ENCODE measurements around the gene ROCK2. TPM values are rescaled to one million over a fixed set of nuclear protein-coding genes. Genes with fewer than 3 reads are reported as not detected.
A peak's percentile ranks its signal among the peaks of the same experiment; 100 is the strongest.

ROCK2 gene
- total and polyA plus RNA-seq, 2 donors = 11.7 to 12.7 TPM

DNA sequence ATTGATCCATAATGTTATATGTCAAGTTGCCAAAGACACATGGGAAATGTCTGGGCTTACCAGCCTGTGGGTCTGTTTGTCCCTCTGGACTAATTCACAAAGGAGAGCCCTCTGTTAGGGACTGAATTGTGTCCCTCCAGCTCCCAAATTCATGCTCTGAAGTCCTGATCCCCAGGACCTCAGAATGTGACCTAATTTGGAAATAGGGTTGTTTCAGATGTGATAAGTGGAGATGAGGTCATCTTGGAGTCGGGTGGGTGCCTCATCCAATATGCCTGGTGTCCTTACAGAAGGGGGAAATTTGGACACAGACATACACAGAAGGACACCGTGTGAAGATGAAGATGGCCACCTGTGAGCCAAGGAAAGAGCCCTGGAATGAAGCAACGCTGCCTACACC is 41.4 kb upstream of the ROCK2 start:
- no peak overlapping the region for H3K27ac ChIP-seq (ENCODE audit: low read depth in 1 of 2, low read length in 1 of 2)

DNA sequence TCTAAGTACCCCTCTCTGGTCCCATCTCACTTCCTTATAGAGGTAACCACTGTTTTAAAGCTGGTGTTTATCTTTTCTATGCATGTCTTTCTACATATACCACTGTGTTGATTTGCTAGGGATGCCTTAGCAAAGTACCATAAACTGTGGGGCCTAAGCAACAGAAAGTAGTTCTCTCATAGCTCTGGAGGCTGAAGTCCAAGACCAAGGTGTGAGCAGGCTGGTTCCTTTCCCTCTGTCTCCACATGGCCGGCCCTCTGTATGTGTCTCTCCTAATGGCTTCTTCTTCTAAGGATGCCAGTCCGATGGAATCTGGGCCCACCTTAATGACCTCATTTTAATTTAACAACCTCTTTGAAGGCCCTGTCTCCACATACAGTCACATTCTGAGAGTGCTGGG is 40.8 kb upstream of the ROCK2 start:
- Histone ChIP-seq H3K4me1 (ENCODE audit: control insufficient read depth in 2 of 2, insufficient read depth in 2 of 2, low read length in 2 of 2) (peaks cover 0 to 5% of the 10 kb centered on the region in 2 donors), H3K4me3 (ENCODE audit: low read length in 2 of 2) (no peak overlapping the region), H3K9me3 (ENCODE audit: control insufficient read depth in 2 of 2, insufficient read depth in 1 of 2, low read length in 1 of 2) (no peaks in the 10 kb centered on the region), H3K36me3 (ENCODE audit: control insufficient read depth in 2 of 2, insufficient read depth in 2 of 2, low read length in 1 of 2) (no peaks in the 10 kb centered on the region), H3K27me3 (ENCODE audit: control insufficient read depth in 2 of 2, insufficient read depth in 1 of 2, low read length in 1 of 2) (no peaks in the 10 kb centered on the region), H3K27ac (ENCODE audit: low read depth in 1 of 2, low read length in 1 of 2) (no peak overlapping the region)
- no peak for DNase-seq (ENCODE audit: low read depth in 6 of 9, low spot score in 9 of 9)
- WGBS = 99% methylated on average over 2 of the region's 2 CpGs

More for the DNA sequence above, 41.4 kb upstream of the ROCK2 start:
- WGBS = 96% methylated on average over 3 of the region's 3 CpGs
- H3K4me1 ChIP-seq (ENCODE audit: control insufficient read depth in 2 of 2, insufficient read depth in 2 of 2, low read length in 2 of 2) = peaks cover 0 to 5% of the 10 kb centered on the region in 2 donors
- no peak overlapping the region for H3K4me3 ChIP-seq (ENCODE audit: low read length in 2 of 2)
- no peaks in the 10 kb centered on the region for H3K36me3 ChIP-seq (ENCODE audit: control insufficient read depth in 2 of 2, insufficient read depth in 2 of 2, low read length in 1 of 2)
- H3K9me3 ChIP-seq (ENCODE audit: control insufficient read depth in 2 of 2, insufficient read depth in 1 of 2, low read length in 1 of 2) = no peaks in the 10 kb centered on the region
- DNase-seq (ENCODE audit: low read depth in 6 of 9, low spot score in 9 of 9) = no peak
- H3K27me3 ChIP-seq (ENCODE audit: control insufficient read depth in 2 of 2, insufficient read depth in 1 of 2, low read length in 1 of 2) = no peaks in the 10 kb centered on the region

DNA sequence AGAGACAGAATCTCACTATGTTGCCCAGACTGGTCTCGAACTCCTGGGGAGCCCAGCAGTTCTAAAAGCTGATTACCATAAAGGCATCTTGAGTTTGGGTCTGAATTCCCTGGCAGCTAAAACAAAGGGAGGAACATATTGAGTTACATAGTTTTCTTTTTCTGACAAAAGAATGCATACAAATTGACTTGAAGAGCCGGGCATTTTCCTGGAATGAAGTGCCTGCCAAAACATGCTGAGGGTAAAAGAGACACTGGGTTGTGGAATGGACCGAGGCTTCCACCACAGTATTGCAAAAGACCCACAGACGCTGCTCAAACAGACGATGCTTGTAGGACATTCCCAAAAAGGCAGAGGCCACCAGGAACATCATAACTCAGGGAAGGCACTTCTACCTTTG is 35.1 kb upstream of the ROCK2 start:
- no peaks in the 10 kb centered on the region for H3K36me3 ChIP-seq (ENCODE audit: control insufficient read depth in 2 of 2, insufficient read depth in 2 of 2, low read length in 1 of 2)
- no peak overlapping the region for H3K27ac ChIP-seq (ENCODE audit: low read depth in 1 of 2, low read length in 1 of 2)
- no peaks in the 10 kb centered on the region for H3K27me3 ChIP-seq (ENCODE audit: control insufficient read depth in 2 of 2, insufficient read depth in 1 of 2, low read length in 1 of 2)
- H3K4me3 ChIP-seq (ENCODE audit: low read length in 2 of 2) = no peak overlapping the region
- DNase-seq (ENCODE audit: low read depth in 6 of 9, low spot score in 9 of 9) = no peak
- 92% methylated on average over 5 of the region's 5 CpGs for WGBS
- H3K4me1 ChIP-seq (ENCODE audit: control insufficient read depth in 2 of 2, insufficient read depth in 2 of 2, low read length in 2 of 2) = peaks cover 0 to 19% of the 10 kb centered on the region in 2 donors
- H3K9me3 ChIP-seq (ENCODE audit: control insufficient read depth in 2 of 2, insufficient read depth in 1 of 2, low read length in 1 of 2) = peaks cover 0 to 7% of the 10 kb centered on the region in 2 donors

DNA sequence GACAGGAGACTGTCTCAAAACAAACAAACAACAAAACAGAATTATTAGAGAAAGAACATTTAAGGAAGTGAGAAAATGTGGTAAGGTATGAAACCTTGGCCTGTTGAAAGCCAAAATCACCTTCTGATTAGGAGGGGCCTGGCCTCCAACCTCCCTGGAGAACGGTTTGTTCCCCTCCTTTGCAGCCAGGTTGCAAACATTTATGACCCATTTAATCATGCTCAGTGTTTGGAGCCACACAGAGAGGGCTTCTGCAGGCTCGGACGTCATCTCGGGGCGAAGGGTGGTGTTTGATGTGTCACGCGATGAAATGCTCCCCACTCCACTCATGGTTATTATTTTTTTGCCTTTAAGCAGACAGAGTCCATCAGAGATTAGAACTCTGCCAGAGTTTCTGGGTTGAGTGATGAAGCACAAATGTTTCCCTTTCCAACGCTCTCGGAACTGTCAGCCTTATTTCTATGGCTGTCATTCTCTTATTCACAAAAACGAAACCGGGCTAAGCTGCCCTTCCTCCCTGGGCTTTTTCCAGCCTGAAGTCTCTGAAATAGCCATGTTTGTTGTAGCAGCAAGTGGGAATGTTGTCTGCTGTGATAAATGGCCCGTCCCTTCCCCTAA is 33.6 kb upstream of the ROCK2 start:
- Histone ChIP-seq H3K9me3 (ENCODE audit: control insufficient read depth in 2 of 2, insufficient read depth in 1 of 2, low read length in 1 of 2) (peaks cover 0 to 7% of the 10 kb centered on the region in 2 donors), H3K27ac (ENCODE audit: low read depth in 1 of 2, low read length in 1 of 2) (peak overlapping the region in 1 of 2 donors; percentile 4), H3K27me3 (ENCODE audit: control insufficient read depth in 2 of 2, insufficient read depth in 1 of 2, low read length in 1 of 2) (no peaks in the 10 kb centered on the region), H3K4me1 (ENCODE audit: control insufficient read depth in 2 of 2, insufficient read depth in 2 of 2, low read length in 2 of 2) (peaks cover 0 to 22% of the 10 kb centered on the region in 2 donors), H3K4me3 (ENCODE audit: low read length in 2 of 2) (no peak overlapping the region), H3K36me3 (ENCODE audit: control insufficient read depth in 2 of 2, insufficient read depth in 2 of 2, low read length in 1 of 2) (no peaks in the 10 kb centered on the region)
- WGBS = 84% methylated on average over 12 of the region's 12 CpGs
- DNase-seq (ENCODE audit: low read depth in 6 of 9, low spot score in 9 of 9) = no peak

DNA sequence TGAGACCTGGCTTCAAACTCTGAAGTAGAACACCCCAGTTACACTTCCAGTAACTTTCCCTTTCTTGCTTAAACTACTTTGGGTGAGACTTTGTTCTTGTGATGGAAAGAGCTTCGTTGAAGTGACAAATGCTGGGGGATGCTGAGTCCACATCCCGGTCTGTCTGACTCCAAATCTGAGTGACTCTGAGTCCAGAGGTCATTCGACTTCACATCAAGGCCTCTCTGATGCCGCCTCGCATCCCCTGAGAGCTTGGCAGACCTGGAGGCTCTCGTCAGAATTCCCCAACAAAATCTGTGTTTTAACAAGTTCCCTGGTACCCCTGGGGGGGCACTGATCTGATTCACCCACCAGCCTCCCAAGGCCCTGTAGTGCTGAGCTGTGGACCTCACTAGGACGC is 31.6 kb upstream of the ROCK2 start:
- H3K36me3 ChIP-seq (ENCODE audit: control insufficient read depth in 2 of 2, insufficient read depth in 2 of 2, low read length in 1 of 2) = no peaks in the 10 kb centered on the region
- peaks cover 0 to 7% of the 10 kb centered on the region in 2 donors for H3K9me3 ChIP-seq (ENCODE audit: control insufficient read depth in 2 of 2, insufficient read depth in 1 of 2, low read length in 1 of 2)
- 96% methylated on average over 7 of the region's 7 CpGs for WGBS
- H3K27ac ChIP-seq (ENCODE audit: low read depth in 1 of 2, low read length in 1 of 2) = peak overlapping the region in 1 of 2 donors; percentile 8
- no peak overlapping the region for H3K4me3 ChIP-seq (ENCODE audit: low read length in 2 of 2)
- H3K4me1 ChIP-seq (ENCODE audit: control insufficient read depth in 2 of 2, insufficient read depth in 2 of 2, low read length in 2 of 2) = peaks cover 0 to 22% of the 10 kb centered on the region in 2 donors
- DNase-seq (ENCODE audit: low read depth in 6 of 9, low spot score in 9 of 9) = no peak
- no peaks in the 10 kb centered on the region for H3K27me3 ChIP-seq (ENCODE audit: control insufficient read depth in 2 of 2, insufficient read depth in 1 of 2, low read length in 1 of 2)

DNA sequence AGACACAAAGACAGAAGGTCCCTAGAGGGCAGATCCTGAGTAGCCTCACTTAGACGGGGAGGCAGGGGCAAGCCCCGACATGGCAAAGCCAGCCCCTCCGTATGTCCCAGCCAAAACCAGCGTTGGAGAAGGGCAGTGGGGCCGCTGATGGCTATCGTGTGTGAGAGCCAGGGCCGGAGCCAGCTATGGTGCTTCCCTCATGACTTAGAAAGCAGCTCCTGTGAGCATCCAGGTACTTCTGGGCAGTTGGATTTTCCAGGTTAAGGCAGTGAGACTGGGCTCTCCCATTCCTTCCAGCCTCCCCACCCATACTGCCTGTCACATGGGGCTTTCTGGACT is 31.2 kb upstream of the ROCK2 start:
- no peaks in the 10 kb centered on the region for H3K27me3 ChIP-seq (ENCODE audit: control insufficient read depth in 2 of 2, insufficient read depth in 1 of 2, low read length in 1 of 2)
- no peaks in the 10 kb centered on the region for H3K36me3 ChIP-seq (ENCODE audit: control insufficient read depth in 2 of 2, insufficient read depth in 2 of 2, low read length in 1 of 2)
- peaks cover 0 to 7% of the 10 kb centered on the region in 2 donors for H3K9me3 ChIP-seq (ENCODE audit: control insufficient read depth in 2 of 2, insufficient read depth in 1 of 2, low read length in 1 of 2)
- no peak overlapping the region for H3K4me3 ChIP-seq (ENCODE audit: low read length in 2 of 2)
- no peak for DNase-seq (ENCODE audit: low read depth in 6 of 9, low spot score in 9 of 9)
- peak overlapping the region in 1 of 2 donors; percentile 5 for H3K27ac ChIP-seq (ENCODE audit: low read depth in 1 of 2, low read length in 1 of 2)
- H3K4me1 ChIP-seq (ENCODE audit: control insufficient read depth in 2 of 2, insufficient read depth in 2 of 2, low read length in 2 of 2) = peaks cover 0 to 22% of the 10 kb centered on the region in 2 donors
- WGBS = 94% methylated on average over 7 of the region's 7 CpGs

DNA sequence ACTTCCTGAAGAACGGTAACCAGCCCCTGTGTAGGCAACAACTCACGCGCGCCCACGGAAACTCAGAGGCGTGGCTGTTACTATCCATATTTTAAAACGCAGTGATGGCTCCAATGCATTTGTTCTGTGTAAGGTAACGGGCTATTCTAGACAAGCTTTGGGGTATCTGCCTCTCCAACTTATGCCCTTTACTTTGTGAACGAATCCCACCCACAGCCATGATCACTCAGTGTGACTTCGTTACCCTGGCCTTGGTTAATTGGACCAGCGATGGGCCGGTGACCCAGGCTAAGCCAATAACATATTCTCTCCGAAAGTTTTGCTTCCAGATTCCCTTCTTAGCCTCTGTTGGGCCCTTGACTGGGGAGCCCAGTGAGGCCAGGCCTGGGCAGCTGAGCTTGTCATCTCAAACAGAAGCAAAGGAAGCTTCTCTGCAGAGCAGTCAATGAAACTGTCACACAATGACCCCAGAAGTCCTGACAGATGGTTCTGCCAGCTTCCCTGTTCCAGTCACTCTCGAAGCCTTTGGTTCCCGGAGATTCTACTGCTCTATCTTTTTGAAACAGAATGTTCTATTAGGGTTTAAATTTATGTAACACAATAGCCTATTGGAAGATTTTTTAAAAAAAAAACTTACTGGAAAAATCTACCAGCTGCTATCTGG is 30.7 kb upstream of the ROCK2 start:
- Histone ChIP-seq H3K4me3 (ENCODE audit: low read length in 2 of 2) (no peak overlapping the region), H3K36me3 (ENCODE audit: control insufficient read depth in 2 of 2, insufficient read depth in 2 of 2, low read length in 1 of 2) (no peaks in the 10 kb centered on the region), H3K27me3 (ENCODE audit: control insufficient read depth in 2 of 2, insufficient read depth in 1 of 2, low read length in 1 of 2) (no peaks in the 10 kb centered on the region), H3K4me1 (ENCODE audit: control insufficient read depth in 2 of 2, insufficient read depth in 2 of 2, low read length in 2 of 2) (peaks cover 0 to 22% of the 10 kb centered on the region in 2 donors), H3K27ac (ENCODE audit: low read depth in 1 of 2, low read length in 1 of 2) (peak overlapping the region in 1 of 2 donors; percentile 25), H3K9me3 (ENCODE audit: control insufficient read depth in 2 of 2, insufficient read depth in 1 of 2, low read length in 1 of 2) (peaks cover 0 to 7% of the 10 kb centered on the region in 2 donors)
- 95% methylated on average over 15 of the region's 15 CpGs for WGBS
- no peak for DNase-seq (ENCODE audit: low read depth in 6 of 9, low spot score in 9 of 9)

DNA sequence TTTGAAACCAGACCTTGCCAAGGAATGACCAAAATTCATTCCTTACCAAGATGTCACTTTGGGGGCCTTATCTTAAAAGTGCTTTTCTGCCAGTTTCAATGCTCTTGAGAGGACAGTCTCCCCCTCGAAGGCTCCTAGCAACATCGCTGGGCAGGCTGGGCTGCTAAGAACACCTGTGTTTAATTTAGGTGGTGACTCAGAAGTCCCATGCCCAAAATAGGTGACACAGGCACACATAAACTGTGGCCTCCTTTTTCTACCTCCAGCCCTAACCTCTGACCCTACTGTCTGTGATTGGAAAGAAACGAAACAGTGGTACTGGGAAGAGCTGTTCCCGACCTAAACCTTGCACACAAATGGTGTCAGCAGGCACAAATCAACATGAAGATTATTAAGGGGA is 28.7 kb upstream of the ROCK2 start:
- Histone ChIP-seq H3K4me1 (ENCODE audit: control insufficient read depth in 2 of 2, insufficient read depth in 2 of 2, low read length in 2 of 2) (peaks cover 0 to 16% of the 10 kb centered on the region in 2 donors), H3K27me3 (ENCODE audit: control insufficient read depth in 2 of 2, insufficient read depth in 1 of 2, low read length in 1 of 2) (no peaks in the 10 kb centered on the region), H3K36me3 (ENCODE audit: control insufficient read depth in 2 of 2, insufficient read depth in 2 of 2, low read length in 1 of 2) (no peaks in the 10 kb centered on the region), H3K4me3 (ENCODE audit: low read length in 2 of 2) (no peak overlapping the region), H3K9me3 (ENCODE audit: control insufficient read depth in 2 of 2, insufficient read depth in 1 of 2, low read length in 1 of 2) (peaks cover 0 to 7% of the 10 kb centered on the region in 2 donors), H3K27ac (ENCODE audit: low read depth in 1 of 2, low read length in 1 of 2) (no peak overlapping the region)
- no peak for DNase-seq (ENCODE audit: low read depth in 6 of 9, low spot score in 9 of 9)
- WGBS = 95% methylated on average over 4 of the region's 4 CpGs

DNA sequence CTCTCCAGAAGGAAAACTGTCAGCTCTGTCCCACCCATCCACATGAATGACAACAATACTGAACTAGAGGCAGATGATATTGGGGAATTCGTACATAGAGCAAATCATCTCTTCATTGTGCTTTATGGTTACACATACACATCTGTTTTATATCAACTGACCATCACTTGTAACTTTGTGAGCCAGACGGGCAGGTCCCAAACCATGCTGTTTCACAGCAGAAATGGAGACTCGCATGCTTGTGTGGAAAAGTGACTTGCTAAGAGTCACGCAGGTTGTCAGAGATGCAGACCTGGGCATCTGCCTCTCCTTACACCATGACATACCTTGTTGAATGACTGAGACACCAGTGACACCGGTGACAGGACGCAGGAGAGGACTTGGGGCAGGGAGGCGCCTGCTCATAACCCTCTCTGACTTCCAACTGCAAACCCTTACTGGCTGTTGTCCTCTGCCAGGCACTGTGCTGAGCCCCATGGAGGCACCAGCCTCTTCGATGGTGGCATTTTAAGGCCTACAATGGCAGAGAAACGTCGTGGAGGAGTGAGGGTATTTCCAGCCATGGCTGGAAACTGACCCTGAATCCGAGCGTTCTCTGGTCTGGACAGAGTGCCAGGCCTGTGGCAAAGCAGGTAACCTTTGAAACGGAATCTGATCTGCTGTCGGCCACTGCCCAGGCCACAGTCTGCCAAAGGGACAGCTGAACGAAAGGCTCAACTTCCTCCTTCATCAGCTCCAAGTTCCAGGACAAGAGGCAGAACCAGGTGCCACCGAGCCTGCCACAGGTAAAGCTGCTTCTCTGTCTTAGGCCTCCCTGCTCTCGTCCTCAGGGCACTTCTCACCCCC is 26.9 kb upstream of the ROCK2 start:
- 97% methylated on average over 17 of the region's 17 CpGs for WGBS

More for the DNA sequence above, 26.9 kb upstream of the ROCK2 start:
- DNase-seq (ENCODE audit: low read depth in 6 of 9, low spot score in 9 of 9) = no peak
- H3K27me3 ChIP-seq (ENCODE audit: control insufficient read depth in 2 of 2, insufficient read depth in 1 of 2, low read length in 1 of 2) = no peaks in the 10 kb centered on the region
- no peak overlapping the region for H3K27ac ChIP-seq (ENCODE audit: low read depth in 1 of 2, low read length in 1 of 2)
- H3K36me3 ChIP-seq (ENCODE audit: control insufficient read depth in 2 of 2, insufficient read depth in 2 of 2, low read length in 1 of 2) = no peaks in the 10 kb centered on the region
- peaks cover 0 to 14% of the 10 kb centered on the region in 2 donors for H3K4me1 ChIP-seq (ENCODE audit: control insufficient read depth in 2 of 2, insufficient read depth in 2 of 2, low read length in 2 of 2)
- H3K4me3 ChIP-seq (ENCODE audit: low read length in 2 of 2) = no peak overlapping the region
- peaks cover 0 to 5% of the 10 kb centered on the region in 2 donors for H3K9me3 ChIP-seq (ENCODE audit: control insufficient read depth in 2 of 2, insufficient read depth in 1 of 2, low read length in 1 of 2)
